DOHH2 (cell line): ENCODE measurements around the gene ATXN7.

Experiments used
- H3F3A ChIP-seq: fragments of 200-600 bp; sonication (generic), shearing (Covaris generic); 2 replicates; pipeline ENCODE4 v1.6.0; 2016; ENCODE audit warnings: antibody characterized with exemption, mild to moderate bottlenecking; ENCODE audit not compliant: control insufficient read depth, insufficient read depth
- H3K27ac ChIP-seq: fragments of 200-600 bp; sonication (generic); 2 replicates; pipeline ENCODE4 v1.5.1; 2014; ENCODE audit warnings: low read depth, mild to moderate bottlenecking, low read length, moderate library complexity
- H3K27me3 ChIP-seq: fragments of 200-600 bp; sonication (generic); 2 replicates; pipeline ENCODE4 v1.6.1; 2014; ENCODE audit warnings: mild to moderate bottlenecking, low read length, mixed read lengths; ENCODE audit not compliant: control insufficient read depth
- H3K36me3 ChIP-seq: fragments of 200-600 bp; sonication (generic); 2 replicates; pipeline ENCODE4 v1.6.1; 2014; ENCODE audit warnings: mild to moderate bottlenecking, low read length, moderate library complexity, mixed read lengths; ENCODE audit not compliant: control insufficient read depth
- H3K4me1 ChIP-seq: fragments of 200-600 bp; sonication (generic); 2 replicates; pipeline ENCODE4 v1.6.1; 2014; ENCODE audit warnings: mild to moderate bottlenecking, low read length, mixed read lengths; ENCODE audit not compliant: control insufficient read depth
- H3K4me2 ChIP-seq: fragments of 200-600 bp; sonication (generic); 2 replicates; pipeline ENCODE4 v1.6.0; 2014; ENCODE audit warnings: mild to moderate bottlenecking, low read length, moderate library complexity
- H3K4me3 ChIP-seq: fragments of 200-600 bp; sonication (generic); 2 replicates; pipeline ENCODE4 v1.5.1; 2014; ENCODE audit warnings: mild to moderate bottlenecking, low read length, mixed read lengths
- H3K79me2 ChIP-seq: fragments of 200-600 bp; sonication (generic); 2 replicates; pipeline ENCODE4 v1.6.1; 2014; ENCODE audit warnings: mild to moderate bottlenecking, low read length, mixed read lengths; ENCODE audit not compliant: control insufficient read depth
- H3K9me2 ChIP-seq: fragments of 200-600 bp; sonication (generic); replicated peaks from 2 replicates; pipeline ENCODE4 v1.6.1; 2014; ENCODE audit warnings: mild to moderate bottlenecking, low read length, mixed read lengths; ENCODE audit not compliant: control insufficient read depth
- H3K9me3 ChIP-seq: fragments of 200-600 bp; sonication (generic); 2 replicates; pipeline ENCODE4 v1.6.1; 2014; ENCODE audit warnings: antibody characterized with exemption, low read length, mixed read lengths; ENCODE audit not compliant: control insufficient read depth, insufficient read depth
- H4K20me1 ChIP-seq: fragments of 200-600 bp; sonication (generic); 2 replicates; pipeline ENCODE4 v1.6.0; 2014; ENCODE audit warnings: low read depth, mild to moderate bottlenecking, antibody characterized with exemption, low read length, moderate library complexity; ENCODE audit not compliant: control insufficient read depth, insufficient read depth
- CTCF ChIP-seq: fragments of 200-600 bp; sonication (generic); IDR thresholded peaks from one replicate; pipeline ENCODE4 v1.5.1; 2014; ENCODE audit warnings: antibody characterized with exemption, mild to moderate bottlenecking, low read depth, low read length; ENCODE audit not compliant: poor library complexity, severe bottlenecking
- EZH2phosphoT487 ChIP-seq: fragments of 200-600 bp; sonication (generic); IDR thresholded peaks from 2 replicates; pipeline ENCODE4 v1.6.1; 2017; ENCODE audit warnings: borderline replicate concordance, mild to moderate bottlenecking, antibody characterized with exemption, low read length, moderate library complexity, mixed read lengths

Gene ATXN7

GRCh38 chr3:63908776-63909175, 45.1 kb downstream of the ATXN7 start:
- TF ChIP-seq EZH2phosphoT487 = no peak
- TF ChIP-seq CTCF = no peak
- Histone ChIP-seq H4K20me1 (0 out of 2 replicates have a peak, but pooled peaks cover 3% of the 10 kb centered on the region), H3K79me2 (peaks cover 21% of the 10 kb centered on the region), H3K4me3 (no peak overlapping the region), H3K9me2 (no peaks in the 10 kb centered on the region), H3F3A (peaks cover 33% of the 10 kb centered on the region), H3K4me2 (no peak overlapping the region), H3K4me1 (peaks cover 28% of the 10 kb centered on the region), H3K27ac (no peak overlapping the region), H3K9me3 (no peaks in the 10 kb centered on the region), H3K27me3 (no peaks in the 10 kb centered on the region), H3K36me3 (peaks cover 21% of the 10 kb centered on the region)

- no peaks in the 10 kb centered on the region for H3K9me2 ChIP-seq
- no peaks in the 10 kb centered on the region for H3K9me3 ChIP-seq
- H3K27ac ChIP-seq = no peak overlapping the region
- TF ChIP-seq CTCF = no peak
- TF ChIP-seq EZH2phosphoT487 = no peak
- peaks cover 25% of the 10 kb centered on the region for H3K79me2 ChIP-seq
- H4K20me1 ChIP-seq = 0 out of 2 replicates have a peak, but pooled peaks cover 3% of the 10 kb centered on the region
- no peak overlapping the region for H3K4me2 ChIP-seq
- H3K27me3 ChIP-seq = no peaks in the 10 kb centered on the region
- peaks cover 30% of the 10 kb centered on the region for H3K4me1 ChIP-seq
- no peak overlapping the region for H3K4me3 ChIP-seq
- H3F3A ChIP-seq = peaks cover 33% of the 10 kb centered on the region
- H3K36me3 ChIP-seq = peaks cover 25% of the 10 kb centered on the region
Observed at GRCh38 chr3:63909431-63909830, 45.8 kb downstream of the ATXN7 start.

- H3K9me3 ChIP-seq = no peaks in the 10 kb centered on the region
- no peaks in the 10 kb centered on the region for H3K9me2 ChIP-seq
- H4K20me1 ChIP-seq = 0 out of 2 replicates have a peak, but pooled peaks cover 3% of the 10 kb centered on the region
- peaks cover 30% of the 10 kb centered on the region for H3K4me1 ChIP-seq
- peaks cover 33% of the 10 kb centered on the region for H3F3A ChIP-seq
- H3K27ac ChIP-seq = no peak overlapping the region; the same call in 1 of the 2 replicates
- H3K79me2 ChIP-seq = peaks cover 30% of the 10 kb centered on the region
- H3K4me2 ChIP-seq = 0 out of 2 replicates have a peak overlapping the region, but pooled peaks have one; percentile 85
- H3K4me3 ChIP-seq = no peak overlapping the region
- no peaks in the 10 kb centered on the region for H3K27me3 ChIP-seq
- TF ChIP-seq CTCF = no peak
- no peak for TF ChIP-seq EZH2phosphoT487
- peaks cover 29% of the 10 kb centered on the region for H3K36me3 ChIP-seq
Observed at GRCh38 chr3:63910001-63910400, 46.3 kb downstream of the ATXN7 start.
